ENCODE results near the gene SERPINE2.
"Not testable (repeated sequence)": the region's sequence is repeated elsewhere in the genome, so short reads cannot be mapped to it uniquely, and the experiment has no call there.

Gene SERPINE2

GRCh38 chr2:224014336-224014735 is 24.8 kb downstream of the SERPINE2 start:
- DNase-seq (ENCODE audit: low spot score), result no peak

- DNase-seq (ENCODE audit: low spot score), result no peak
These were observed 27.2 kb downstream of the SERPINE2 start for GRCh38 chr2:224011837-224012236.

GRCh38 chr2:224009605-224010315 is 29.3 kb downstream of the SERPINE2 start:
- no peak for DNase-seq (ENCODE audit: low spot score)

GRCh38 chr2:224008702-224009261 is 30.3 kb downstream of the SERPINE2 start:
- no peak for DNase-seq (ENCODE audit: low spot score)

- DNase-seq (ENCODE audit: low spot score), result no peak
These were observed 34.9 kb downstream of the SERPINE2 start for GRCh38 chr2:224004105-224004695.

- not testable (repeated sequence) for DNase-seq (ENCODE audit: low spot score)
These were observed 38.4 kb downstream of the SERPINE2 start for GRCh38 chr2:224000662-224001061.

- DNase-seq (ENCODE audit: low spot score), result no peak
These were observed 39.2 kb downstream of the SERPINE2 start for GRCh38 chr2:223999862-224000261.

- DNase-seq (ENCODE audit: low spot score), result no peak
These were observed 40.1 kb downstream of the SERPINE2 start for GRCh38 chr2:223998948-223999347.

GRCh38 chr2:223997938-223998337 is 41.1 kb downstream of the SERPINE2 start:
- DNase-seq (ENCODE audit: low spot score), result no peak

GRCh38 chr2:223996391-223996790 is 42.7 kb downstream of the SERPINE2 start:
- no peak for DNase-seq (ENCODE audit: low spot score)

GRCh38 chr2:223995569-223995968 is 43.5 kb downstream of the SERPINE2 start:
- DNase-seq (ENCODE audit: low spot score), result no peak

- no peak for DNase-seq (ENCODE audit: low spot score)
These were observed 44.4 kb downstream of the SERPINE2 start for GRCh38 chr2:223994562-223995162.

- DNase-seq (ENCODE audit: low spot score), result peak; percentile 54
These were observed 45.4 kb downstream of the SERPINE2 start for GRCh38 chr2:223993634-223994232.

- no peak for DNase-seq (ENCODE audit: low spot score)
These were observed 47.5 kb downstream of the SERPINE2 start for GRCh38 chr2:223991611-223992010.

- no peak for DNase-seq (ENCODE audit: low spot score)
These were observed 49.2 kb downstream of the SERPINE2 start for GRCh38 chr2:223989856-223990232.

- no peak for DNase-seq (ENCODE audit: low spot score)
These were observed 49.8 kb downstream of the SERPINE2 start for GRCh38 chr2:223989206-223989855.

GRCh38 chr2:223981241-223981640 is 57.8 kb downstream of the SERPINE2 start:
- no peak for DNase-seq (ENCODE audit: low spot score)

GRCh38 chr2:223980803-223981202 is 58.3 kb downstream of the SERPINE2 start:
- DNase-seq (ENCODE audit: low spot score), result no peak

GRCh38 chr2:223980397-223980735 is 58.7 kb downstream of the SERPINE2 start:
- DNase-seq (ENCODE audit: low spot score), result no peak

GRCh38 chr2:223979730-223980396 is 59.2 kb downstream of the SERPINE2 start:
- DNase-seq (ENCODE audit: low spot score), result no peak

GRCh38 chr2:223978451-223978850 is 60.6 kb downstream of the SERPINE2 start:
- no peak for DNase-seq (ENCODE audit: low spot score)

Measured in CD4-positive, alpha-beta T cell treated with Interleukin-6 at 100 ng/mL for 8 hours (primary cell).